Peyer's patch (tissue), 4 donors: ENCODE data around the gene SLC16A12.

ENCODE experiments used
- POLR2A ChIP-seq, 2 donors: fragments of 450-650 bp; IDR thresholded peaks; one replicate each; pipeline ENCODE4 v1.5.1; 2017; ENCODE audit warnings: antibody characterized with exemption in 2 of 2, mild to moderate bottlenecking in 2 of 2, moderate library complexity in 2 of 2
- TF ChIP-seq, protein P1 (sequence below), 6 experiments: fragments of 450-650 bp in 4 of 6; fragments of 200-600 bp in 2 of 6; sonication (generic) in 1 of 6; IDR thresholded peaks; one replicate each; pipeline ENCODE4 v1.5.1; 2017 to 2019; ENCODE audit warnings: antibody characterized with exemption in 6 of 6, mild to moderate bottlenecking in 3 of 6, moderate library complexity in 1 of 6

DNA sequence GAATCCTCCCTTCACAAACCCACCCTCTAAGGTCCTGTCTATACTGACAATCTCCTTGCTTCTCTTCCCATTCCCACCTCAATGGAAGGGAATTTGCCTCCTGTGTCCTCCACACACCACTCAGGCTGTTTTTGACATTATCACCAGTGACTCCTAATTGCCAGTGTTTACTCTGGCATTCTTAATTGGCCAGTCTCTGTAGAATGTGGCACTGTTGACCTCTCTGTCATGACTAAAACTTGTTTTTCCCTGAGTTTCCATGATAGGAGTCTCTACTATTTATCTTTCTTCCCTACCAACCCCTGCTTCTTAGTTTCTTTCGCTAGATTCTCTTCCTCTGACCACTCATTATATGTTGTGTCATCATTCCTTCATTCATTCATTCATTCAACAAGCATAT lies 12.1 kb downstream of the SLC16A12 start:
- TF ChIP-seq, protein P1, sequence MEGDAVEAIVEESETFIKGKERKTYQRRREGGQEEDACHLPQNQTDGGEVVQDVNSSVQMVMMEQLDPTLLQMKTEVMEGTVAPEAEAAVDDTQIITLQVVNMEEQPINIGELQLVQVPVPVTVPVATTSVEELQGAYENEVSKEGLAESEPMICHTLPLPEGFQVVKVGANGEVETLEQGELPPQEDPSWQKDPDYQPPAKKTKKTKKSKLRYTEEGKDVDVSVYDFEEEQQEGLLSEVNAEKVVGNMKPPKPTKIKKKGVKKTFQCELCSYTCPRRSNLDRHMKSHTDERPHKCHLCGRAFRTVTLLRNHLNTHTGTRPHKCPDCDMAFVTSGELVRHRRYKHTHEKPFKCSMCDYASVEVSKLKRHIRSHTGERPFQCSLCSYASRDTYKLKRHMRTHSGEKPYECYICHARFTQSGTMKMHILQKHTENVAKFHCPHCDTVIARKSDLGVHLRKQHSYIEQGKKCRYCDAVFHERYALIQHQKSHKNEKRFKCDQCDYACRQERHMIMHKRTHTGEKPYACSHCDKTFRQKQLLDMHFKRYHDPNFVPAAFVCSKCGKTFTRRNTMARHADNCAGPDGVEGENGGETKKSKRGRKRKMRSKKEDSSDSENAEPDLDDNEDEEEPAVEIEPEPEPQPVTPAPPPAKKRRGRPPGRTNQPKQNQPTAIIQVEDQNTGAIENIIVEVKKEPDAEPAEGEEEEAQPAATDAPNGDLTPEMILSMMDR (IDR thresholded peaks at IDR 0.05): no peak
- TF ChIP-seq POLR2A (IDR thresholded peaks at IDR 0.05): no peak
